Neural cell (in vitro differentiated cells): ENCODE data around the gene STAP2. TPM values are rescaled to one million over a fixed set of nuclear protein-coding genes. Genes with fewer than 3 reads are reported as not detected.
A peak's percentile ranks its signal among the peaks of the same experiment; 100 is the strongest.

ENCODE experiments used
- H2AFZ ChIP-seq: fragments of 200-600, 300-800 bp; sonication (generic), shearing (Covaris generic); 2 replicates; pipeline ENCODE4 v1.6.0; 2014; ENCODE audit warnings: low read depth, mild to moderate bottlenecking, antibody characterized with exemption, low read length, moderate library complexity
- H3F3A ChIP-seq: fragments of 200-600 bp; shearing (Covaris generic); 2 replicates; pipeline ENCODE4 v1.6.1; 2016; ENCODE audit warnings: mild to moderate bottlenecking, moderate library complexity, mixed read lengths, antibody characterized with exemption, low read length; ENCODE audit not compliant: insufficient read depth, poor library complexity, severe bottlenecking
- H3K27ac ChIP-seq: fragments of 200-600, 300-800 bp; sonication (generic), shearing (Covaris generic); 2 replicates; pipeline ENCODE4 v1.5.1; 2014; ENCODE audit warnings: mild to moderate bottlenecking, low read length, moderate library complexity
- H3K27me3 ChIP-seq: fragments of 300-800, 200-600 bp; sonication (generic), shearing (Covaris generic); 2 replicates; pipeline ENCODE4 v1.6.0; 2014; ENCODE audit warnings: mild to moderate bottlenecking, low read depth, low read length, moderate library complexity; ENCODE audit not compliant: insufficient read depth
- H3K36me3 ChIP-seq: fragments of 300-800, 200-600 bp; sonication (generic), shearing (Covaris generic); 2 replicates; pipeline ENCODE4 v1.5.1; 2014; ENCODE audit warnings: mild to moderate bottlenecking, antibody characterized with exemption, low read length, moderate library complexity; ENCODE audit not compliant: insufficient read depth
- H3K4me2 ChIP-seq: fragments of 300-800, 200-600 bp; sonication (generic), shearing (Covaris generic); 2 replicates; pipeline ENCODE4 v1.6.0; 2014; ENCODE audit warnings: mild to moderate bottlenecking, low read length
- H3K4me3 ChIP-seq: fragments of 300-800, 200-600 bp; sonication (generic), shearing (Covaris generic); 2 replicates; pipeline ENCODE4 v1.5.1; 2014; ENCODE audit warnings: mild to moderate bottlenecking, low read length, moderate library complexity
- H3K79me2 ChIP-seq: fragments of 200-600 bp; shearing (Covaris generic); replicated peaks from 2 replicates; pipeline ENCODE4 v1.6.0; 2014; ENCODE audit warnings: mild to moderate bottlenecking, low read length, moderate library complexity; ENCODE audit not compliant: insufficient read depth
- H3K9ac ChIP-seq: fragments of 300-800, 200-600 bp; sonication (generic), shearing (Covaris generic); 2 replicates; pipeline ENCODE4 v1.6.1; 2016; ENCODE audit warnings: mild to moderate bottlenecking, low read length, mixed read lengths
- H3K9me2 ChIP-seq: fragments of 200-600 bp; shearing (Covaris generic); 2 replicates; pipeline ENCODE4 v1.6.1; 2016; ENCODE audit warnings: mild to moderate bottlenecking, low read length, mixed read lengths; ENCODE audit not compliant: insufficient read depth
- H3K9me3 ChIP-seq: fragments of 200-600, 300-800 bp; sonication (generic), shearing (Covaris generic); 2 replicates; pipeline ENCODE4 v1.6.1; 2016; ENCODE audit warnings: mild to moderate bottlenecking, mixed run types, low read length, moderate library complexity, mixed read lengths
- H4K20me1 ChIP-seq: fragments of 200-600 bp; shearing (Covaris generic); 2 replicates; pipeline ENCODE4 v1.6.1; 2016; ENCODE audit warnings: mild to moderate bottlenecking, mixed run types; ENCODE audit not compliant: insufficient read depth
- CTCF ChIP-seq: fragments of 450-650 bp; IDR thresholded peaks from 2 replicates; pipeline ENCODE4 v1.5.1; 2014; ENCODE audit warnings: antibody characterized with exemption, mild to moderate bottlenecking, moderate library complexity; ENCODE audit not compliant: poor library complexity, severe bottlenecking
- EP300 ChIP-seq: fragments of 450-650 bp; conservative IDR thresholded peaks from 2 replicates; pipeline ENCODE4 v1.6.1; 2014; ENCODE audit warnings: antibody characterized with exemption, mild to moderate bottlenecking, moderate library complexity; ENCODE audit not compliant: poor library complexity, severe bottlenecking
- EZH2 ChIP-seq: fragments of 200-600, 300-800 bp; shearing (Covaris generic), sonication (generic); IDR thresholded peaks from 2 replicates; pipeline ENCODE4 v1.6.1; 2014; ENCODE audit warnings: antibody characterized with exemption, low read length, borderline replicate concordance, mild to moderate bottlenecking; ENCODE audit not compliant: insufficient read depth, poor library complexity, severe bottlenecking
- MXI1 ChIP-seq: fragments of 450-650 bp; conservative IDR thresholded peaks from 2 replicates; pipeline ENCODE4 v1.6.1; 2014; ENCODE audit warnings: antibody characterized with exemption, mild to moderate bottlenecking; ENCODE audit not compliant: poor library complexity, severe bottlenecking
- POLR2AphosphoS5 ChIP-seq: IDR thresholded peaks from 2 replicates; pipeline ENCODE4 v1.6.1; 2012
- RAD21 ChIP-seq: fragments of 450-650 bp; conservative IDR thresholded peaks from 2 replicates; pipeline ENCODE4 v1.6.1; 2014; ENCODE audit warnings: antibody characterized with exemption, mild to moderate bottlenecking, moderate library complexity
- REST ChIP-seq: IDR thresholded peaks from 2 replicates; pipeline ENCODE4 v1.6.1; 2012; ENCODE audit warnings: borderline replicate concordance
- SMC3 ChIP-seq: fragments of 450-650 bp; conservative IDR thresholded peaks from 2 replicates; pipeline ENCODE4 v1.6.1; 2014; ENCODE audit warnings: antibody characterized with exemption, mild to moderate bottlenecking, moderate library complexity; ENCODE audit not compliant: poor library complexity
- TAF1 ChIP-seq: IDR thresholded peaks from 2 replicates; pipeline ENCODE4 v1.6.1; 2012; ENCODE audit warnings: low read depth
- polyA plus RNA-seq: library from polyadenylated mRNA; depleted of rRNA; stranded (reverse); fragments of >200 nt; gene quantifications from 2 replicates; pipeline ENCODE4 v1.2.3, GENCODE V29; 2014

Gene STAP2
- polyA plus RNA-seq, 1 donor from 2014 or later, result 0.16 TPM

GRCh38 chr19:4352701-4353121, 14.1 kb upstream of the STAP2 start:
- H4K20me1 ChIP-seq, result no peaks in the 10 kb centered on the region
- H3K36me3 ChIP-seq, result no peaks in the 10 kb centered on the region
- no peak overlapping the region for H2AFZ ChIP-seq
- TF ChIP-seq EZH2 (no peak), RAD21 (peak; percentile 60), CTCF (peak; percentile 68), REST (no peak), SMC3 (peak; percentile 68), EP300 (no peak)
- H3K9me3 ChIP-seq, result no peaks in the 10 kb centered on the region
- H3K79me2 ChIP-seq, result no peaks in the 10 kb centered on the region
- H3K27ac ChIP-seq, result no peak overlapping the region
- no peak overlapping the region for H3K4me3 ChIP-seq
- no peak overlapping the region for H3K4me2 ChIP-seq
- no peaks in the 10 kb centered on the region for H3F3A ChIP-seq
- no peaks in the 10 kb centered on the region for H3K9me2 ChIP-seq
- H3K27me3 ChIP-seq, result no peaks in the 10 kb centered on the region
- H3K9ac ChIP-seq, result no peak overlapping the region

- no peaks in the 10 kb centered on the region for H3K36me3 ChIP-seq
- H4K20me1 ChIP-seq, result no peaks in the 10 kb centered on the region
- TF ChIP-seq EZH2 (no peak), EP300 (no peak), TAF1 (no peak), REST (no peak), SMC3 (no peak), POLR2AphosphoS5 (no peak), CTCF (no peak), RAD21 (no peak), MXI1 (no peak)
- no peak overlapping the region for H3K9ac ChIP-seq
- H3K27me3 ChIP-seq, result no peaks in the 10 kb centered on the region
- H3K4me2 ChIP-seq, result no peak overlapping the region
- H3K9me2 ChIP-seq, result no peaks in the 10 kb centered on the region
- no peaks in the 10 kb centered on the region for H3F3A ChIP-seq
- H2AFZ ChIP-seq, result no peak overlapping the region
- H3K9me3 ChIP-seq, result no peaks in the 10 kb centered on the region
- no peak overlapping the region for H3K4me3 ChIP-seq
- H3K27ac ChIP-seq, result no peak overlapping the region
- no peaks in the 10 kb centered on the region for H3K79me2 ChIP-seq
These were observed 12.1 kb upstream of the STAP2 start for GRCh38 chr19:4350726-4351125.
